HG03139 (cell line): Measurements from ENCODE around the gene DNAJC18.

ENCODE experiments used
- ATAC-seq: cut with Tn5 transposase; IDR thresholded peaks from one replicate; pipeline ENCODE4 v1.9.1; 2021; ENCODE audit not compliant: unreplicated experiment

Gene DNAJC18

DNA sequence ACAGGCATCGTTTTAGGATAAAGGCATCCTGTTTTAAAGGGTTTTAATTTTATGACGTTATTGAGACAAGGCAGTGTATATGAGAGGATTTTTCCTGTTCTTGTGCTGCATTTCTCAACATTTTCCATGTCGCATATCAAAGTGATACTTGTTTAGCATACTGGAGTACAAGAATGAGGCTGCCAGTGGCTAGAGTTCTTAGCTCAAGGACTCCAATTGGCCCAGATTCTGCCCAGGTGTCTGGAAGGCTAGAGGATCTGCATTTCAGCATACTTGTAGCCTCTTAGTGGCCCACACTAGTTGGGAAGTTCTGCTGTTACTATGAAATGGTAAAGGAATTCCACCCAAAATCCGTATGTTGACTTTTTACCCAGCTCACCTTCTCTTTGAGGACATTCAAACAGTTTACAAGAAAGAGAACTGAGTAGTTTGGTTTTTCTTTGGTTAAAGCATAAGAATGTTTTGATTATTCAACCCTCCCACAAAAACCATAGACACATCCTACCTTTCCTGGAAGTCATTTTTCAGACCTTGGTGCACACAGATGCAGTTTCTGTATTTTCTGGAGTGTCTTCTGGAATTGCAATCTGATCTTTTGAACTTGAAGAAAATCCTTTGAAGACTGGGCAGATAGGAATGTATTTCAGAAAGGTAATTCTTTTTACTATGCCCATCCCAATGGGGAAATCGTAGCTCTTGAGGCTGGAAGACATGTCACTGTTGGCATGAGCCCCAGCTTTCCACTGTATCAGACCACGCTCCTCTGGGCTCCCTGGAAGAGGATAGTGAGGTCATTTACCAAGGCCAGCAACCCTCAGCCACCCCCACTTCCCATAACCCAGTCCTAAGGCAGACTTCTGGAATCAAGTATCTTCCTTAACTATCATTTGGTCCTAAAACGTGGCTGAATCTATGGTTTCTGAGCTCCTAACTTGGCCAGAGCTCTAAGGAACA, 67.6 kb downstream of the DNAJC18 start:
- ATAC-seq: no peak

DNA sequence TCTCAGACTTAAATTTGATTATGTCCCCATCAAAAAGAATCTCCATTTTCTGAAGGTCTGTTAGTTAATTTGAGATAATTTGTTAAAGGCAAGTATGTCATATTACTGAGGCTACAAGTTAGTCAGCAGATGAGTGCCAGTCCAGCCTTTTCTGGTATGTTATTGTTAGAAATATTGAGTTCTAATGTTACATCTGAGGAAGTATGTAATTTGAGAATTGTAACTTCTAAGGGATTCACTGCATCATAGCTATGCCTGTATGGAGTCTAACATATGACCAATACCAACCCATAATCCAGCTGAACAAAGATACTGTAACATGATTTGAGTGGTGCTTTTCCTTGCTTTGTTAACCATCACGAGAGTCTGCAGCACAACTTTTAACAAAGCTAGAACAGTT, 70.1 kb downstream of the DNAJC18 start:
- no peak for ATAC-seq

DNA sequence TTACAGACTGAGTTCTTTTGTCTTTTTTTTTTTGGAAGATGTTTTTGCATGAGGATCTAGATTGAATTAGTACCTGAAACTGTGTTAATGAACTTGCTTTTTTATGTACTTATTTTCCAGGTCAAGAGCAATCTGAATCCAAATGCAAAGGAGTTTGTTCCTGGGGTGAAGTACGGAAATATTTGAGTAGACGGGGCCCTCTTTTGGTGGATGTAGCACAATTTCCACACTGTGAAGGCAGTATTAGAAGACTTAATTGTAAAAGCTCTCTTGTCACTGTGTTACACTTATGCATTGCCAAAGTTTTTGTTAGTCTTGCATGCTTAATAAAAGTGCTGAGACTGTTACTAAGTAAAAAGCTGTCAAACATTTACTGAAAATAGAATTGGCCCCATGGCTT, 70.7 kb downstream of the DNAJC18 start:
- ATAC-seq: no peak

DNA sequence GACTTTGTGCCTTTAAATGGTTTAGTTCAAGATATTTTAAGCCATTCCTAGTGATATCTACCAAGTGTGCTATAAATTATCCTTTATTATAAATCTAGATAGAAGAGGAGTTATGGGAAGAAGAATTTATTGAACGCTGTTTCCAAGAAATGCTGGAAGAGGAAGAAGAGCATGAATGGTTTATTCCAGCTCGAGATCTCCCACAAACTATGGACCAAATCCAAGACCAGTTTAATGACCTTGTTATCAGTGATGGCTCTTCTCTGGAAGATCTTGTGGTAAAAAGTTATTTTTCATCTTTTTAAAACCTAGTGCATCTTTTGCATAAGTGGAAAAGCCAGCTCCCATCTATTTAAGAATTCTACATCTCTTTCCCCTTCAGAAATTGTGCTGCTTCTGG, 74.9 kb downstream of the DNAJC18 start:
- ATAC-seq: no peak

DNA sequence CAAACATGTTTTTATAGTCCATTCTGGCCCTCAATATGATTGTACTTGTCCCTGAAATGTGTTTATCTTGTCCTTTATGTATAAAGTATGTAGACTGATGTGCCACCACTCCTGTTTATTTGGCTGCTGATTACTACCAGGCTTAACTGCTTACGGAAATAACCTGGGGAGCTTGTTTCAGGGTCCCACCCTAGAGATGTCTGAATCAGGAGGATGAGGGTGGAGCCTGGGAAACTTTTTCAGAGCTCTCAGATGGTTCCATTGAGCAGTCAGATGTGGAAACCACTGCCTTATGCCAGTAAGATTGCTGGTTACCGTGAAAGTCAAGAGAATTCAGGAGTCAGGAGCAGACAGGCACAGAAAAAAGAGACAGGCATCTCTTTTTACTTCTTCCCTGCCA, 75.4 kb downstream of the DNAJC18 start:
- ATAC-seq: no peak

DNA sequence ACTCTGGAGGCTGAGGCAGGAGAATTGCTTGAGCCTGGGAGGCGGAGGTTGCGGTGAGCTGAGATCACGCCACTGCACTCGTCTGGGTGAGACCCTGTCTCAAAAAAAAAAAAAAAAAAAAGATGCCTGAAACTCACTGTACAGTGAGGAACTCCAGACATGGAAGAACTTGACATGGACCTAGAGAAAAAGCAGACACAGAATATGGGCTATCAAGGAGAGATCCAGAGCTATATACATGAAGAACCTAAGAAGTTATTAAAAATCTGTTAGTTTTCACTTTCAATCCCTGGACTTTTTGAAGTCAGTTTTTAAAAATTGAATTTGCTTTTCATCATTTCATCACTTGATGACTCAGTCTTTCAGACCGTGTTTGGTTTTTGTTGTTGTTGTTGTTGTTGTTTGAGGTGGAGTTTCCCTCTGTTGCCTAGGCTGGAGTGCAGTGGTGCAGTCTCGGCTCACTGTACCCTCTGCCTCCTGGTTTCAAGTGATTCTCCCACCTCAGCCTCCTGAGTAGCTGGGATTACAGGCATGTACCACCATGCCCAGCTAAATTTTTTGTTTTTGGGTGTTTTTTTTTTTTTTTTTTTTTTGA, 77.4 kb downstream of the DNAJC18 start:
- no peak for ATAC-seq

DNA sequence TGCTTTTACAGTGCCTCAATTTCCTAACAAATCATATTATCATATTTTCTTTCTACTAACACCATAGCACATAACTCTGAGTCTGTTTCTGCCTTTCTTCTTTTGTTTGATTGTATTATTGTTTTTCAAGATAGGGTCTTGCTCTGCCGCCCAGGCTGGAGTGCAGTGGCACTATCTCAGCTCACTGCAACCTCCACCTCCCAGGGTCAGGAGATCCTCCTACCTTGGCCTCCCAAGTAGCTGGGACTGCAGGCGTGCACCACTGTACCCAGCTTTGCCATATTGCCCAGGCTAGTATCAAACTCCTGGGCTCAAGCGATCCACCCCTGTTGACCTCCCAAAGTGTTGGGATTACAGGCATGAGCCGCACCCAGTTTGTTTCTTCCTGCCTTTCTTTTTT, 78.9 kb downstream of the DNAJC18 start:
- no peak for ATAC-seq
